Measurements from ENCODE around the gene SLC13A4.
"Not testable (repeated sequence)": the region's sequence is repeated elsewhere in the genome, so short reads cannot be mapped to it uniquely, and the experiment has no call there.

The SLC13A4 gene

DNA sequence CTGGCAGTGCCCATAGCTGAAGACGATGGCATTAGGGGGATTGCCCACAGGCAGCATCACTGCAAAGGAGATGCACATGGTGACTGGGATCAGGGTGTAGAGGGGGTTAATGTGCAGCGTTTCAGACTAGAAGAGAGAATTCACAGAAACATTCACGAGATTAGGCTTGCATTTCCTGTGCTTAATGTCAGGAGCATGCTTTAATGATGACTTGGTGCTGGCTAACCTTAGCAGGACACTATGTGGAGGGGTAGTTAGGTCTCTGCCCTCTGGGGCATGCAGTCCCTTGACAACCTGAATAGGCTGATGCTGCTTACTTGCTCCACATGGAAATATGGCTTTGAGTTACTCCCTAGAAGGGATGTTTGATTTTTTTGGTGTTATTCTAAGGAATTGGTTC, 43.9 kb downstream of the SLC13A4 start:
- DNase-seq (ENCODE audit: low spot score), result no peak
- Mint-ChIP-seq H3K9me3 (no peaks in the 10 kb centered on the region), H3K27ac (no peak overlapping the region), H3K27me3 (ENCODE audit: low read depth) (no peaks in the 10 kb centered on the region), H3K4me3 (no peak overlapping the region), H3K4me1 (ENCODE audit: low read depth) (peaks cover 8% of the 10 kb centered on the region), H3K36me3 (ENCODE audit: low read depth) (peaks cover 1% of the 10 kb centered on the region)

DNA sequence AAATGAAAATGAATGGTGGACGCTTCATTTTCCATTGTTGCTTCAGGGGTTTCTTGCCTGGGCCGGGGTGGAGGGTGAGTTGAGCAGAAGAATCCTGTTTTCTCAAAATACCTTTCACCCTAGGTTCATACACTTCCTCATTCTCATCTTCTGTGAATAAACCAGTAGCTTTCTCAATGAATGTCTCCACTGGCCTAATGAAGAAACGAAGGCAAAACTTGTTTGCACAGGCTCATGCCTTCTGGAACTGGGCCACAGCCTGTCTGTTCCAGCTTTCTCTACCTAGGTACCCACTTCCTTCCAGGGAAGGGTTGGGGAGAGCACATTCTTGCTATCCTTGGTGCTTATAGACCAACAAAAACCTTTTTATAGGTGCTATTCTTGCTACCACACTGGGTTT, 44.4 kb downstream of the SLC13A4 start:
- Mint-ChIP-seq H3K36me3 (ENCODE audit: low read depth) (peaks cover 4% of the 10 kb centered on the region), H3K27me3 (ENCODE audit: low read depth) (no peaks in the 10 kb centered on the region), H3K9me3 (no peaks in the 10 kb centered on the region), H3K4me1 (ENCODE audit: low read depth) (peaks cover 12% of the 10 kb centered on the region), H3K27ac (no peak overlapping the region), H3K4me3 (no peak overlapping the region)
- no peak for DNase-seq (ENCODE audit: low spot score)

DNA sequence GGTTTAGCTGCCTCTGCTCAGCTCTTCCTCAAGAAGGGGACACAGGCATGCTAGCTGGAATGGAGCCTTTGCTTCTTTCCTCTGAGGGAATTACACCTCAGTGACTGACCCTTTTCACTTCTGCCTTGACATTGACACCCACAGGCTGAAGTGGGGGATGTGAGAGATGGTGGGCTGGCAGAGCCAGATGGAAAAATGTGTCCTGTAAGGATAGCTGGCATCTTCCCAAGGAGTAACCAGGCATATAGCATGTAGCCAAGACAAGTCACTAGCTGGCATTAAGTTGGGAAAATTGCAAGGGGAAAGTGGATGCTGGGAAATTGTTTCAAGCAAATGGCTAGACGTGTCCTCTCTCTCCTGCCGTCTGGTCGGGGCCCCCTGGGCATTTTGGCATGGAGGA, 45.8 kb downstream of the SLC13A4 start:
- no peaks in the 10 kb centered on the region for H3K27me3 Mint-ChIP-seq (ENCODE audit: low read depth)
- no peak overlapping the region for H3K4me3 Mint-ChIP-seq
- H3K4me1 Mint-ChIP-seq (ENCODE audit: low read depth), result peaks cover 12% of the 10 kb centered on the region
- no peak overlapping the region for H3K27ac Mint-ChIP-seq
- DNase-seq (ENCODE audit: low spot score), result no peak
- peaks cover 13% of the 10 kb centered on the region for H3K36me3 Mint-ChIP-seq (ENCODE audit: low read depth)
- no peaks in the 10 kb centered on the region for H3K9me3 Mint-ChIP-seq

DNA sequence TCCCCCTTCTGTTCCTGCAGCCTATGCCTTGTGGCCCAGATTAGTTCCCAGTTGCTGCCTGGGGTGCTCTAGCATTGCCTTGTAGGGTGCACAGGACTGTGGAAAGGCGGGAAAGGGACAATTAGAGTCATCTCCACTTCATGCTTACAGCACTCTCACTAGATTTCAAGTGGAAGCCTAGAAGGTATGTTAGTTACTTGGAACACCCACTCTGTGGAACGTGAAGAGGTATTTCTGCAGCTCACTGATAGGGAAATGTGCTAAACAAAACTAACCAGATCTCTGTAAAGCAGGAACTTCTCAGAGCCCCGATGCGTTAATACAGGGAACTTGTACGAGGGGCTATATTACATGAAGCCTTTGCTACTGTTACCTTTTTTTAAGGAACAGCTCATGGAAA, 46.2 kb downstream of the SLC13A4 start:
- Mint-ChIP-seq H3K4me1 (ENCODE audit: low read depth) (peaks cover 12% of the 10 kb centered on the region), H3K9me3 (no peaks in the 10 kb centered on the region), H3K27ac (no peak overlapping the region), H3K36me3 (ENCODE audit: low read depth) (peaks cover 14% of the 10 kb centered on the region), H3K4me3 (no peak overlapping the region), H3K27me3 (ENCODE audit: low read depth) (no peaks in the 10 kb centered on the region)
- no peak for DNase-seq (ENCODE audit: low spot score)

DNA sequence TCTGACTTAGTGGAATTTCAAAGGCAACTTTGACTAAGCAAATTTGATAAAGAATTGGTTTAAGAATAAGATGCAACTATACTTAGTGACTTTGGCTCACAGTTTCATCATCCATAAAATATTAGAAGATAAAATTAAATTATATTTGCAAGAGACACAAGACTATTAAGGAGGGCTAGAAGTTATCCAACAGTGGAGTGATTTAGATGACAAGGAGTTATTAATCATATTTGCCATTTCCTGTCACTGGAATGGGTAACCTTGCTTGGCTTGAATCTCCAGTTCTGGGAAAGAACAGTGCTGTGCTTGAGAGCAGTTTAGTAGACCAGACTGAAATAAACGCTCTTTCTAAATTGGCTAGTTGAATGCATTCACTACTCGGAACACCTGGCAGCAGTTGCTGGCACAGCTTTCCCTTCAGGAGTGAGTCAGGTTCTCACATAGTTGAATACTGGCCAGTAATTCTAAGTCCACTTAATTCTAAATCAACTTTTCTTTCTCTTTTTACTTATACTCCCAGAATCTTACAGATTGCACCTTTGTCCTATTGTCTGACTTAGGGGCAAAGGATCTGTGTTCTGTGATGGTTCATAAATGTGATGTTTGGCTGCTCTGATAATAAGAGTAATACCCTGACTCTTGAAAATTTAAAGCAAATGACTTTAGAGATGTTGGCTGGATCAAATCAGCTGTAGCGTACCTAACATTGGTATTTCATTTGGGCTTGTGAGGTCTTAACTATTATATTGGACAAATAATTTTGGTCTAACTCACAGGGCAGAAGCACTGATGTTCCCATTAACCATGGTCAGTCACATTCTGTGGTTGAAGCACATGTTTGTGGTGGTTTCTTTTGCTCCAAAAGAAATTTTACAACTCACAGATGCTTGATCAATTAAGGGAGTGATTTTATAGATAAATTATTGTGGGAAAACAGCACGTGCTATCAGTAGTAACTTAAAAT, 49.1 kb downstream of the SLC13A4 start:
- H3K4me1 Mint-ChIP-seq (ENCODE audit: low read depth), result peaks cover 12% of the 10 kb centered on the region
- peaks cover 16% of the 10 kb centered on the region for H3K36me3 Mint-ChIP-seq (ENCODE audit: low read depth)
- H3K4me3 Mint-ChIP-seq, result no peak overlapping the region
- no peak for DNase-seq (ENCODE audit: low spot score)
- H3K9me3 Mint-ChIP-seq, result no peaks in the 10 kb centered on the region
- H3K27ac Mint-ChIP-seq, result no peak overlapping the region
- no peaks in the 10 kb centered on the region for H3K27me3 Mint-ChIP-seq (ENCODE audit: low read depth)

DNA sequence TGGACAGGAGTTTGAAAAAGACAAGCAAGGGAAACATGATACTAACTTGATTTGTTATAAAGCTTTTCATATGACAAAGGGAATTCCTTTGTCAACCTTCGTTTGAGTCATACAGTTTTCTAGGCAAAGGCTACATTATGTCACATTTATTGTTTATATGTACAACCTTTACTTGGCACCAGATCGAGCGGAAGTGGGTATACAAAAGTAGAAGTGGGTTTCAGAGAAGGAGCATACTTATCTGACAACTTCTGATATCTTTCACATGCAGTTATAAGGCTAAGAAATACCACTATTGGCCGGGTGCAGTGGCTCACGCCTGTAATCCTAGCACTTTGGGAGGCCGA, 54.7 kb downstream of the SLC13A4 start:
- H3K9me3 Mint-ChIP-seq, result no peaks in the 10 kb centered on the region
- no peak overlapping the region for H3K27ac Mint-ChIP-seq
- no peaks in the 10 kb centered on the region for H3K27me3 Mint-ChIP-seq (ENCODE audit: low read depth)
- peaks cover 7% of the 10 kb centered on the region for H3K4me1 Mint-ChIP-seq (ENCODE audit: low read depth)
- DNase-seq (ENCODE audit: low spot score), result no peak
- no peak overlapping the region for H3K4me3 Mint-ChIP-seq
- H3K36me3 Mint-ChIP-seq (ENCODE audit: low read depth), result peaks cover 21% of the 10 kb centered on the region

DNA sequence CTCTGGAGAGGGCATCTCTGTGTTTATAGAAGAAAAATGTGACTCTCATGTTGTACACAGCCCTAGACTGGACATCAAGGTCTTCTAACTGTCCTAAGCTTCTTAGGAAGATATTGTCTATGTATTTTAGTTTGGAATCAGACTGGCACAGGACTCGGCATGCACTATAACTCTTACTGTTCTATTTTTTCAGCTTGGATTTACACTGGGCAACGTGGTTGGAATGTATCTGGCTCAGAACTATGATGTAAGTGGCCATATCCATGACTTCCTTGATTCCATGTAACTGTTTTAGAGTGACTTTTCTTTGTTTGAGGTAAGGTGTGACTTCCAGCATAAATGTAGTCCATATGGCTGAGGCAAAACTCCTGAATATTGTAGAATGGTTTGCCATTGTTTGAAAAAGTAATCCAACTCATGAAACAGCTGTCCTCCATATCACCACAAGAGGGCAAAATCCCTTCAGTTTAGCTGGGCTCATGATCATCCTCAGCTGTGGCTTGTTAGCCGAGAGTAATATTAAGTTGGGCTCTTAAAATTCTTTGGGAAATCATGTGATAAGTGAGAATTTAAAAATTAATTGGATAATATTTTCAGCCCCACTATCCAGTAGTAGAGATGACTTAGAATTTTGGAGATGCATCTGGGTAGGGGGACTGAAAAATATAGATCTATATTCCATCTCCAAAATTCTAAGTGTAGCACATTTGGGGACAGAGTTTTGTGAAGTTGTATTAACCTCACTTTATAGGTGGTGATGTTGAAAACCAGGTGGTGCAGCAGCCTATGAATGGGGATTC, 55.2 kb downstream of the SLC13A4 start:
- no peak for DNase-seq (ENCODE audit: low spot score)

DNA sequence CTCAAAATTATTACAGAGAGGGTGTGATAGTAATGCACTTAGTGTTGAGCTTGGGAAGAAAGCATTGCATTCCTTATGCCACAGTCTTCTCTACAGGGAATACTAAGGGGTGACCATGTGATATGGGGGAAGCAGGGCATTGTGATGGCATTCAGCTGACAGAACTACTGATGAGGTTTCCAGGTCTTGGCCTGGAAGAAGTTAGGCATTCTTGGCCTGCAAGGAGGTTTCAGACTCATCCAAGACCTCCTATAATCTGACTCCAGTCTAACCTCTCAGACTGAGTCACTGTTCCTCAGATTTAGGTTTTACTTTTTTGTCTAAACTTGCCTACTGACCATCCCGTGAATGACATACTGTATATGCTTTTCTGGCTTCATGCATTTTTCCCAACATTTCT, 57.8 kb downstream of the SLC13A4 start:
- no peak overlapping the region for H3K27ac Mint-ChIP-seq
- no peak overlapping the region for H3K4me3 Mint-ChIP-seq
- no peak for DNase-seq (ENCODE audit: low spot score)
- H3K4me1 Mint-ChIP-seq (ENCODE audit: low read depth), result peaks cover 11% of the 10 kb centered on the region
- peaks cover 21% of the 10 kb centered on the region for H3K36me3 Mint-ChIP-seq (ENCODE audit: low read depth)
- H3K27me3 Mint-ChIP-seq (ENCODE audit: low read depth), result no peaks in the 10 kb centered on the region
- no peaks in the 10 kb centered on the region for H3K9me3 Mint-ChIP-seq

More for the DNA sequence above, 55.2 kb downstream of the SLC13A4 start:
- H3K36me3 Mint-ChIP-seq (ENCODE audit: low read depth), result peaks cover 20% of the 10 kb centered on the region
- H3K4me1 Mint-ChIP-seq (ENCODE audit: low read depth), result peaks cover 7% of the 10 kb centered on the region
- no peak overlapping the region for H3K4me3 Mint-ChIP-seq
- H3K27ac Mint-ChIP-seq, result no peak overlapping the region
- H3K9me3 Mint-ChIP-seq, result no peaks in the 10 kb centered on the region
- no peaks in the 10 kb centered on the region for H3K27me3 Mint-ChIP-seq (ENCODE audit: low read depth)

DNA sequence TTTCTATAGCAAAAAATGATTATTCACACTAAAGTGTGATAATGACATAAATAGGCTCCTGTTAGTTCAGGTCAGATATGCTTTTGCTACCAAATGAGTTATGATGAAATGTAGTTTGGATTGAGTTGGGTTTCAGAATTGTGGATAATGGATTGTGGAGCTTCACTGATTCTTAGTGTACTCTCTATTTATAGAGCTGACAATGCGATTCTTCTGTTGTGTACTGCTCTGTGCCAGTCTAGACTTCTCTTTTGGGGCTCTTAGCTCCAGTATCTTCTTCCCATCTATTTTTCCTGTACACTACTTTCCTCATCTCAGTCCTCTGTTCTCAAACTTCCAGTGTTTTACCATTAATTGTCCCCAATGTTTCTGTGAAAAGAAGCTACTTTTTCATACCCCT, 58.2 kb downstream of the SLC13A4 start:
- no peaks in the 10 kb centered on the region for H3K27me3 Mint-ChIP-seq (ENCODE audit: low read depth)
- no peak overlapping the region for H3K27ac Mint-ChIP-seq
- H3K4me1 Mint-ChIP-seq (ENCODE audit: low read depth), result peaks cover 12% of the 10 kb centered on the region
- H3K9me3 Mint-ChIP-seq, result no peaks in the 10 kb centered on the region
- no peak for DNase-seq (ENCODE audit: low spot score)
- no peak overlapping the region for H3K4me3 Mint-ChIP-seq
- H3K36me3 Mint-ChIP-seq (ENCODE audit: low read depth), result peaks cover 21% of the 10 kb centered on the region

DNA sequence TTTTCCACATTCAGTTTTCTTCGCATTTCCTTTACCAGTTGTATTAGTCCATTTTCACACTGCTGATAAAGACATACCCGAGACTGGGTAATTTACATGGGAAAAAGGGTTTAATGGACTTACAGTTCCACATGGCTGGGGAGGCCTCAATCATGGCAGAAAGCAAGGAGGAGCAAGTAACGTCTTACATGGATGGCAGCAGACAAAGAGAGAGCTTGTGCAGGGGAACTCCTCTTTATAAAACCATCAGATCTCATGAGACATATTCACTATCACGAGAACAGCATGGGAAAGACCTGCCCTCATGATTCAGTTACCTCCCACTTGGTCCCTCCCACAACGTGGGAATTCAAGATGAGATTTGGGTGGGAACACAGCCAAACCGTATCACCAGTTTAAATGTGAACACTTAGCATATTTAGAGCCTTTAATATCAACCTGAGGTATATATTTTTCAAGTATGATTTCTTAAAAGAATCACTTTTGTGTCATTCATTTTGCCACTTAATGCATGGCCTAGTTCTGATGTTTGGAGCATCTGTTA, 59.1 kb downstream of the SLC13A4 start:
- H3K4me3 Mint-ChIP-seq; H3K9me3 Mint-ChIP-seq; H3K27ac Mint-ChIP-seq; DNase-seq (ENCODE audit: low spot score); H3K27me3 Mint-ChIP-seq (ENCODE audit: low read depth): not testable (repeated sequence)
- Mint-ChIP-seq H3K4me1 (ENCODE audit: low read depth) (peaks cover 16% of the 10 kb centered on the region), H3K36me3 (ENCODE audit: low read depth) (peaks cover 21% of the 10 kb centered on the region)

DNA sequence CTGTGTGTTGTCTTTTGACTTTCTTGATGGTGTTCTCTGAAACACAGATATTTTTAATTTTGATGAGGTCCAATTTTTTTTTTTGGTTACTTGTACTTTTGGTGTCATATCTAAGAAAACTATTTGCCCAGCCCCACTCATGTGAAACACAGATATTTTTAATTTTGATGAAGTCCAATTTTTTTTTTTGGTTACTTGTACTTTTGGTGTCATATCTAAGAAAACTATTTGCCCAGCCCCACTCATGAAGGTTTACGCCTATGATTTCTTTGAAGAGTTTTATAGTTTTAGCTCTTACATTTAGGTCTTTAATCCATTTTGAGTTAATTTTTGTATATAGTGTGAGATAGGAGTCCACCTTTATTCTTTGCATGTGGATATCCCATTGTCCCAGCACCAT, 60.4 kb downstream of the SLC13A4 start:
- peaks cover 14% of the 10 kb centered on the region for H3K4me1 Mint-ChIP-seq (ENCODE audit: low read depth)
- DNase-seq (ENCODE audit: low spot score), result not testable (repeated sequence)
- H3K36me3 Mint-ChIP-seq (ENCODE audit: low read depth), result peaks cover 22% of the 10 kb centered on the region

DNA sequence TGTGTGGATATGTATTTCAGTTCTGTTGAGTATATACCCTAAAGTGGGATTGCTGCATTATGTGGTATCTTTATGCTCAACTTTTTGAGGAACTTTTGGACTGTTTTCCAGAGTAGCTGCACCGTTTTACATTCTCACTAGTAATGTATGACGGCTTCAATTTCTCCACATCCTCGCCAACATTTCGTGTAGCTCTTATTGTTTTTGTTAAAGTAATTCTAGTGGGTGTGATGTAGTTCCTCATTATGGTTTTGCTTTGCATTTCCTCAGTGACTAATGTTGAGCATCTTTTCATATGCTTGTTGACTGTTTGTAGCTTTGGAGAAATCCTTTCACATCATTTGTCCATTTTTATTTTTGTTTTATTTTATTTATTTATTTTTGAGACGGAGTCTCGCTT, 61.1 kb downstream of the SLC13A4 start:
- Mint-ChIP-seq H3K27ac (no peak overlapping the region), H3K36me3 (ENCODE audit: low read depth) (peaks cover 22% of the 10 kb centered on the region), H3K4me3 (no peak overlapping the region), H3K27me3 (ENCODE audit: low read depth) (no peaks in the 10 kb centered on the region), H3K9me3 (peaks cover 1% of the 10 kb centered on the region), H3K4me1 (ENCODE audit: low read depth) (peaks cover 14% of the 10 kb centered on the region)
- no peak for DNase-seq (ENCODE audit: low spot score)

More for the DNA sequence above, 60.4 kb downstream of the SLC13A4 start:
- not testable (repeated sequence) for H3K9me3 Mint-ChIP-seq; H3K27me3 Mint-ChIP-seq (ENCODE audit: low read depth); H3K27ac Mint-ChIP-seq; H3K4me3 Mint-ChIP-seq

DNA sequence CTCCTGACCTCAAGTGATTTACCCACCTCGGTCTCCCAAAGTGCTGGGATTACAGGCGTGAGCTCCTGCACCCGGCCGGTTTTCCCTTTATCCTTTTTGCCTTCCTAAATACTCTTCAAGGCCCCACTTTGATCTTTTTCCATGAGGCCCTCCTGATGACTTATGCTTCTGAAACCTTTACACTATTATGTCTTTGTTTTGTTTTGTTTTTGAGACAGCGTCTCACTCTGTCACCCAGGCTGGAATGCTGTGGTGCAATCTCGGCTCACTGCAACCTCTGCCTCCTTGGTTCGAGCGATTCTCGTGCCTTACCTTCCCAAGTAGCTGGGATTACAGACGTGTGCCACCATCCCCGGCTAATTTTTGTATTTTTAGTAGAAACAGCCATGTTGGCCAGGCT, 61.8 kb downstream of the SLC13A4 start:
- DNase-seq (ENCODE audit: low spot score), result no peak
- H3K27ac Mint-ChIP-seq, result no peak overlapping the region
- H3K4me3 Mint-ChIP-seq, result no peak overlapping the region
- peaks cover 22% of the 10 kb centered on the region for H3K36me3 Mint-ChIP-seq (ENCODE audit: low read depth)
- H3K9me3 Mint-ChIP-seq, result peaks cover 4% of the 10 kb centered on the region
- peaks cover 19% of the 10 kb centered on the region for H3K4me1 Mint-ChIP-seq (ENCODE audit: low read depth)
- no peaks in the 10 kb centered on the region for H3K27me3 Mint-ChIP-seq (ENCODE audit: low read depth)

DNA sequence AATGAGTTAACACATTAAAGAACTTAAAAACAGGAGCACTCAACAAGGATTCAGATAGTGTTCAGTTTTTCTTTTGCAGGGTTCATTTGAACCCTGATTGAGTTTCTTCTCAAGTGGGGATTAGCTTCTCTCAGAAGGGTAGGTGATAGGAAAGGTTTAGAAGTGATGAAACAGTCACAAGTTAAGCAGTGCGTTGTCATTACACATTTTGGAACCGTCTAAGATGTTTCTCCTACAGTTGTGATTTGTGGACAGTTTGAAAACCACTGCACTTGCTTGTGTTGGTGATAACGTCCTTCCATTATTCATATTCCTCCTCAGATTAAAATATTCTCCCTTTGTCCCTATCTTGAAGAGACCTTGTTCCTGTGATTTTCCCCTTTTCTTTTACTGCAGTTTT, 62.9 kb downstream of the SLC13A4 start:
- H3K4me3 Mint-ChIP-seq, result no peak overlapping the region
- peaks cover 4% of the 10 kb centered on the region for H3K9me3 Mint-ChIP-seq
- H3K4me1 Mint-ChIP-seq (ENCODE audit: low read depth), result peaks cover 18% of the 10 kb centered on the region
- H3K27me3 Mint-ChIP-seq (ENCODE audit: low read depth), result no peaks in the 10 kb centered on the region
- DNase-seq (ENCODE audit: low spot score), result no peak
- H3K36me3 Mint-ChIP-seq (ENCODE audit: low read depth), result peaks cover 22% of the 10 kb centered on the region
- H3K27ac Mint-ChIP-seq, result no peak overlapping the region
